Measurements from ENCODE around the gene CNKSR3.

GRCh38 chr6:154347981-154348380, 162.5 kb downstream of the CNKSR3 start:
- TF ChIP-seq CTCF (IDR thresholded peaks at IDR 0.05): no peak
- TF ChIP-seq POLR2A (IDR thresholded peaks at IDR 0.05): no peak
- no peak for TF ChIP-seq EP300 (IDR thresholded peaks at IDR 0.05)
